Calu3 (cell line): ENCODE results near the gene OR13C4. TPM values are rescaled to one million over a fixed set of nuclear protein-coding genes. Genes with fewer than 3 reads are reported as not detected.
"Not testable (repeated sequence)": the region's sequence is repeated elsewhere in the genome, so short reads cannot be mapped to it uniquely, and the experiment has no call there.

ENCODE experiments used
- BruUV-seq: library from RNA; stranded (reverse); fragments of 400-500 nt; replicated peaks from 2 replicates; lab custom pipeline; 2021; lab: Mats Ljungman, UMichigan
- CTCF ChIA-PET: fragments of 300-600 bp; sonication (Branson Sonifier 250); formaldehyde crosslinking; loops from one replicate; lab custom pipeline; 2022; ENCODE audit warnings: antibody characterized with exemption; lab: Charles Lee
- DNase-seq: peaks from one replicate; pipeline ENCODE4 v3.0.0; 2022
- H3K27ac Mint-ChIP-seq: one replicate; pipeline ENCODE4 v1.8.0; 2022; ENCODE audit warnings: mixed read lengths; ENCODE audit not compliant: unreplicated experiment
- H3K27me3 Mint-ChIP-seq: one replicate; pipeline ENCODE4 v1.8.0; 2022; ENCODE audit warnings: mixed read lengths; ENCODE audit not compliant: unreplicated experiment
- H3K36me3 Mint-ChIP-seq: one replicate; pipeline ENCODE4 v1.8.0; 2022; ENCODE audit warnings: mild to moderate bottlenecking, moderate library complexity, mixed read lengths; ENCODE audit not compliant: insufficient read depth, unreplicated experiment
- H3K4me1 Mint-ChIP-seq: one replicate; pipeline ENCODE4 v1.8.0; 2022; ENCODE audit warnings: mild to moderate bottlenecking, low read depth, mixed read lengths; ENCODE audit not compliant: unreplicated experiment
- H3K4me3 Mint-ChIP-seq: one replicate; pipeline ENCODE4 v1.8.0; 2022; ENCODE audit warnings: mild to moderate bottlenecking, low read depth, moderate library complexity, mixed read lengths; ENCODE audit not compliant: unreplicated experiment
- H3K9me3 Mint-ChIP-seq: one replicate; pipeline ENCODE4 v1.8.0; 2022; ENCODE audit warnings: low read depth, mixed read lengths; ENCODE audit not compliant: unreplicated experiment
- CTCF ChIP-seq: fragments of 200-600 bp; IDR thresholded peaks from one replicate; pipeline ENCODE4 v1.8.0; 2022; ENCODE audit warnings: antibody characterized with exemption; ENCODE audit not compliant: unreplicated experiment
- intact Hi-C: fragments of 100-400 bp; cut with micrococcal nuclease; formaldehyde crosslinking; loops from one replicate; pipeline ENCODE4 v1.10.0; 2022; ENCODE audit not compliant: unreplicated experiment
- total RNA-seq: library from RNA; stranded (reverse); gene quantifications from 2 replicates; pipeline ENCODE4 v1.2.3, GENCODE V29; 2022

OR13C4 gene
- total RNA-seq, 1 experiment from 2014 or later, result not detected

DNA sequence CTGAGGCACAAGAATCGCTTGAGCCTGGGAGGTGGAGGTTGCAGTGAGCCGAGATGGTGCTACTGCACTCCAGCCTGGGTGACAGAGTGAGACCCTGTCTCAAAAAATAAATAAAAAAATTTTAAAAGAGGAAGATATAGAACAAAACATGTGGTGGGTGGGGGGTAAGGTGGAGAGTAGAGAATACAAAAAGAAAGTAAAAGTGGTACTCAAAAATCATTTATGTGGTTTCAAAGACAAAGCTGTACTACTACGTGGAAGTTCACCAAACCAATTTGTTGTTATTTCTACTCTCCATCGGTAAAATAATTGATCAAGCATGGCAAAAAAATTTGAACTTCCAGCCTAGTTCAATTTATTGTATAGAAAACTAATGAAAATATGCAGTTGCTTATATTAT, 17.6 kb upstream of the OR13C4 start:
- H3K4me1 Mint-ChIP-seq, result no peaks in the 10 kb centered on the region
- no TSS peak for BruUV-seq
- intact Hi-C loops, result no loop called here
- no peak overlapping the region for H3K27ac Mint-ChIP-seq
- CTCF ChIA-PET, result no interaction called here
- no peaks in the 10 kb centered on the region for H3K9me3 Mint-ChIP-seq
- TF ChIP-seq CTCF, result no peak
- no peaks in the 10 kb centered on the region for H3K36me3 Mint-ChIP-seq
- no peak for DNase-seq
- H3K27me3 Mint-ChIP-seq, result no peaks in the 10 kb centered on the region
- H3K4me3 Mint-ChIP-seq, result no peak overlapping the region

DNA sequence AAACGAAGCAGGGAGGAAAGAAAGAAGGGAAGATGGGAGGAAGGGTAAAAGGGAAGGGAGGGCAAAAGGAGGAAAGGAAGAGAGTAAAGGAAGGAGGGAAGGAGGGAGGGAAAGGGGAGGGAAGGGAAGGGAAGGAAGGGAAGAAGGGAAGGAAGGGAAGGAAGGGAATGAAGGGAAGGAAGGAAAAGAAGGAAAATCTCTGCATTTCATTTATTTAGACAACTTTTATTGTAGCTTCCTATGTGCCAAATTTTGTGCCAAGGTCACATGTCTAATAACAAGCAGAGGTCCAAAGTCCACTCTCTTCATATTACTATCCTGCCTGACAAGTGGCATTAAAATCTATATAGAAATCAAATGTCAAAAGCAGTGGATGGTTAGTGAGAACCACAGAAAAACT, 12.3 kb upstream of the OR13C4 start:
- TF ChIP-seq CTCF, result no peak
- CTCF ChIA-PET, result no interaction called here
- H3K9me3 Mint-ChIP-seq, result no peaks in the 10 kb centered on the region
- no peaks in the 10 kb centered on the region for H3K36me3 Mint-ChIP-seq
- no peaks in the 10 kb centered on the region for H3K4me1 Mint-ChIP-seq
- intact Hi-C loops, result no loop called here
- no peak overlapping the region for H3K27ac Mint-ChIP-seq
- no peak for DNase-seq
- no peaks in the 10 kb centered on the region for H3K27me3 Mint-ChIP-seq
- H3K4me3 Mint-ChIP-seq, result no peak overlapping the region
- no TSS peak for BruUV-seq

DNA sequence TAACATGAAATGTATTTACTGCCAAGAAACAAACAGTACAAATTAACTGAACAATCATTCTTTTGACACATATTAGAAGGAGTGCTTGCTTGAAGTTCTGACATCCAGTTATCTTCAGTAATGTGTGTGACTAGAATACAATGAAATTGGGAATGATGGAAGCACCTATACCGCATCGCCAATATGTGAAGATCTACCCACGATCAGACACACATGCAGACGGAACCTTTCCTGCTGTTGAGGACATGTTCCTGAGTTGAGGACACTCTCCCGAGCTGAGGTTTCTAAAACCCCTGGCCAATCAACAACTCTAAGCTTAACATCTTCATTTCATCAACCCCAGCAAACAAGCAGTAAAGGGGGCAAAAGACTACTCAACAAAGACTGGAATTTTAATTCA, 9.7 kb upstream of the OR13C4 start, which contains the start of gene OR13C3:
OR13C3 (minus strand) TSS at position 101 of the 400 bp plus-strand sequence. CDS start 133 bp downstream, outside the sequence.
- H3K27me3 Mint-ChIP-seq, result no peaks in the 10 kb centered on the region
- no peak for DNase-seq
- H3K9me3 Mint-ChIP-seq, result no peaks in the 10 kb centered on the region
- BruUV-seq, result no TSS peak
- intact Hi-C loops, result no loop called here
- CTCF ChIA-PET, result no interaction called here
- no peak within 1 kb of the TSS for H3K4me3 Mint-ChIP-seq
- no peak within 1 kb of the TSS for H3K27ac Mint-ChIP-seq
- H3K4me1 Mint-ChIP-seq, result no peaks in the 10 kb centered on the region
- no peak for TF ChIP-seq CTCF
- no peaks in the 10 kb centered on the region for H3K36me3 Mint-ChIP-seq

GRCh38 chr9:104520241-104520640, 6.8 kb downstream of the OR13C4 start:
- H3K4me3 Mint-ChIP-seq, CTCF ChIA-PET, BruUV-seq, intact Hi-C loops, DNase-seq, H3K9me3 Mint-ChIP-seq, H3K27ac Mint-ChIP-seq, H3K4me1 Mint-ChIP-seq, H3K36me3 Mint-ChIP-seq, H3K27me3 Mint-ChIP-seq: not testable (repeated sequence)

- BruUV-seq, result no TSS peak
- DNase-seq, result no peak
- Mint-ChIP-seq H3K9me3 (peaks cover 7% of the 10 kb centered on the region), H3K4me1 (no peaks in the 10 kb centered on the region), H3K36me3 (no peaks in the 10 kb centered on the region), H3K27ac (no peak overlapping the region), H3K4me3 (no peak overlapping the region), H3K27me3 (no peaks in the 10 kb centered on the region)
- intact Hi-C loops, result no loop called here
- CTCF ChIA-PET, result no interaction called here
- no peak for TF ChIP-seq CTCF
These were observed 12.1 kb downstream of the OR13C4 start for GRCh38 chr9:104514901-104515300.
